HG02763 (cell line): ENCODE data around the gene CACHD1.

Source experiments
- ATAC-seq: cut with Tn5 transposase; IDR thresholded peaks from one replicate; pipeline ENCODE4 v1.9.1; 2021; ENCODE audit warnings: mild to moderate bottlenecking, moderate library complexity; ENCODE audit not compliant: unreplicated experiment

The CACHD1 gene

GRCh38 chr1:64469977-64470664, at the start of gene CACHD1:
Gene CACHD1 (plus strand): TSS chr1:64470129. CDS start chr1:64470745, 616 bp downstream.
- peak; percentile 76 for ATAC-seq

- no peak for ATAC-seq
These were observed 48.6 kb upstream of the CACHD1 start for GRCh38 chr1:64421377-64421776.

GRCh38 chr1:64423526-64423925, 46.4 kb upstream of the CACHD1 start:
- ATAC-seq, result no peak

GRCh38 chr1:64424412-64424811, 45.5 kb upstream of the CACHD1 start:
- no peak for ATAC-seq

- no peak for ATAC-seq
These were observed 44.4 kb upstream of the CACHD1 start for GRCh38 chr1:64425521-64425920.

GRCh38 chr1:64426681-64427080, 43.2 kb upstream of the CACHD1 start:
- no peak for ATAC-seq

GRCh38 chr1:64427879-64428278, 42.0 kb upstream of the CACHD1 start:
- ATAC-seq, result no peak

- ATAC-seq, result no peak
These were observed 36.6 kb upstream of the CACHD1 start for GRCh38 chr1:64433308-64433707.

- ATAC-seq, result no peak
These were observed 36.2 kb upstream of the CACHD1 start for GRCh38 chr1:64433747-64434146.

GRCh38 chr1:64435000-64435399, 34.9 kb upstream of the CACHD1 start:
- ATAC-seq, result no peak

- ATAC-seq, result no peak
These were observed 32.5 kb upstream of the CACHD1 start for GRCh38 chr1:64437453-64437852.

GRCh38 chr1:64440183-64440826, 29.6 kb upstream of the CACHD1 start:
- ATAC-seq, result no peak

- ATAC-seq, result no peak
These were observed 18.5 kb upstream of the CACHD1 start for GRCh38 chr1:64451440-64451839.

- ATAC-seq, result no peak
These were observed 16.2 kb upstream of the CACHD1 start for GRCh38 chr1:64453688-64454087.

- no peak for ATAC-seq
These were observed 11.0 kb upstream of the CACHD1 start for GRCh38 chr1:64458915-64459314.

GRCh38 chr1:64459743-64460142, 10.2 kb upstream of the CACHD1 start:
- no peak for ATAC-seq

GRCh38 chr1:64466033-64466432, 3.9 kb upstream of the CACHD1 start:
- ATAC-seq, result no peak

GRCh38 chr1:64469116-64469976, 583 bp upstream of the CACHD1 start:
- ATAC-seq, result no peak

- no peak for ATAC-seq
These were observed 812 bp downstream of the CACHD1 start for GRCh38 chr1:64470665-64471217.

- ATAC-seq, result no peak
These were observed 1.5 kb downstream of the CACHD1 start for GRCh38 chr1:64471218-64472039.

- ATAC-seq, result no peak
These were observed 2.1 kb downstream of the CACHD1 start for GRCh38 chr1:64472040-64472376.
